Neural progenitor cell (in vitro differentiated cells): ENCODE results near the gene HOXA2. TPM values are rescaled to one million over a fixed set of nuclear protein-coding genes. Genes with fewer than 3 reads are reported as not detected.
A peak's percentile ranks its signal among the peaks of the same experiment; 100 is the strongest.

ENCODE experiments used
- DNase-seq: peaks from one replicate; pipeline ENCODE4 v3.0.0-alpha.2; 2016; ENCODE audit warnings: low spot score
- H2AFZ ChIP-seq: fragments of 200-600 bp; sonication (generic); replicated peaks from 2 replicates; pipeline ENCODE4 v1.6.1; 2016; ENCODE audit warnings: antibody characterized with exemption
- H3F3A ChIP-seq: fragments of 200-600 bp; sonication (generic); 2 replicates; pipeline ENCODE4 v1.6.1; 2016; ENCODE audit warnings: antibody characterized with exemption, low read depth
- H3K27ac ChIP-seq: fragments of 200-600 bp; sonication (generic); 2 replicates; pipeline ENCODE4 v1.5.1; 2016; ENCODE audit warnings: mild to moderate bottlenecking
- H3K27me3 ChIP-seq: fragments of 200-600 bp; sonication (generic); 2 replicates; pipeline ENCODE4 v1.6.1; 2016; ENCODE audit warnings: mild to moderate bottlenecking, moderate library complexity
- H3K36me3 ChIP-seq: fragments of 200-600 bp; sonication (generic); 2 replicates; pipeline ENCODE4 v1.5.1; 2016
- H3K4me1 ChIP-seq: fragments of 200-600 bp; sonication (generic); 2 replicates; pipeline ENCODE4 v1.6.1; 2016; ENCODE audit warnings: mixed run types
- H3K4me2 ChIP-seq: fragments of 200-600 bp; sonication (generic); 2 replicates; pipeline ENCODE4 v1.6.1; 2016
- H3K4me3 ChIP-seq: fragments of 200-600 bp; sonication (generic); 2 replicates; pipeline ENCODE4 v1.5.1; 2016
- H3K79me2 ChIP-seq: fragments of 200-600 bp; sonication (generic); 2 replicates; pipeline ENCODE4 v1.6.1; 2016; ENCODE audit warnings: low read depth
- H3K9ac ChIP-seq: fragments of 200-600 bp; sonication (generic); 2 replicates; pipeline ENCODE4 v1.6.1; 2016
- H3K9me3 ChIP-seq: fragments of 200-600 bp; sonication (generic); 2 replicates; pipeline ENCODE4 v1.5.1; 2016; ENCODE audit warnings: low read depth
- H4K20me1 ChIP-seq: fragments of 200-600 bp; sonication (generic); 2 replicates; pipeline ENCODE4 v1.6.1; 2016; ENCODE audit warnings: low read depth
- H3K27ac Mint-ChIP-seq: 3 replicates; pipeline ENCODE4 v1.8.0; 2021; ENCODE audit warnings: mixed read lengths
- H3K27me3 Mint-ChIP-seq: 2 replicates; pipeline ENCODE4 v1.8.0; 2022; ENCODE audit warnings: low read depth, mild to moderate bottlenecking, inconsistent platforms, moderate library complexity, mixed read lengths; ENCODE audit not compliant: insufficient read depth
- H3K36me3 Mint-ChIP-seq: 3 replicates; pipeline ENCODE4 v1.8.0; 2021; ENCODE audit warnings: mixed read lengths
- H3K4me1 Mint-ChIP-seq: 3 replicates; pipeline ENCODE4 v1.8.0; 2021; ENCODE audit warnings: mixed read lengths
- H3K4me3 Mint-ChIP-seq: 3 replicates; pipeline ENCODE4 v1.8.0; 2021; ENCODE audit warnings: mild to moderate bottlenecking, moderate library complexity, mixed read lengths
- H3K9me3 Mint-ChIP-seq: 3 replicates; pipeline ENCODE4 v1.8.0; 2020; ENCODE audit warnings: mixed read lengths
- CTCF ChIP-seq: fragments of 200-600 bp; sonication (generic); IDR thresholded peaks from 2 replicates; pipeline ENCODE4 v1.5.1; 2017; ENCODE audit warnings: antibody characterized with exemption, mild to moderate bottlenecking
- EZH2 ChIP-seq: fragments of 200-600 bp; sonication (generic); IDR thresholded peaks from 2 replicates; pipeline ENCODE4 v1.6.1; 2017; ENCODE audit warnings: antibody characterized with exemption, mild to moderate bottlenecking, moderate library complexity
- EZH2phosphoT487 ChIP-seq: fragments of 200-600 bp; sonication (generic); IDR thresholded peaks from 2 replicates; pipeline ENCODE4 v1.6.1; 2017; ENCODE audit warnings: antibody characterized with exemption
- total RNA-seq: library from RNA; depleted of rRNA; stranded (reverse); fragments of >200 nt; gene quantifications from 2 replicates; pipeline ENCODE4 v1.2.3, GENCODE V29; 2015; ENCODE audit warnings: low replicate concordance

The HOXA2 gene
- total RNA-seq, 1 donor from 2014 or later, result not detected

- Histone ChIP-seq H3K4me1 (no peaks in the 10 kb centered on the region), H3K9ac (no peak overlapping the region), H3K27ac (no peak overlapping the region), H3F3A (peaks cover 3% of the 10 kb centered on the region), H3K4me3 (no peak overlapping the region), H3K27me3 (peaks cover 96% of the 10 kb centered on the region), H3K9me3 (no peaks in the 10 kb centered on the region), H4K20me1 (peaks cover 15% of the 10 kb centered on the region), H3K4me2 (no peak overlapping the region), H3K79me2 (no peaks in the 10 kb centered on the region), H3K36me3 (no peaks in the 10 kb centered on the region), H2AFZ (no peak overlapping the region)
- peaks cover 59% of the 10 kb centered on the region for H3K27me3 Mint-ChIP-seq
- peaks cover 8% of the 10 kb centered on the region for H3K9me3 Mint-ChIP-seq
- H3K36me3 Mint-ChIP-seq, result no peaks in the 10 kb centered on the region
- H3K27ac Mint-ChIP-seq, result no peak overlapping the region
- no peak overlapping the region for H3K4me3 Mint-ChIP-seq
- H3K4me1 Mint-ChIP-seq, result no peaks in the 10 kb centered on the region
- TF ChIP-seq EZH2 (peak; percentile 56), CTCF (no peak), EZH2phosphoT487 (peak; percentile 71)
- no peak for DNase-seq
Measured at GRCh38 chr7:27088002-27088922, 14.2 kb downstream of the HOXA2 start.

GRCh38 chr7:27083646-27084045 is 18.8 kb downstream of the HOXA2 start:
- Mint-ChIP-seq H3K4me3 (no peak overlapping the region), H3K4me1 (no peaks in the 10 kb centered on the region), H3K9me3 (peaks cover 5% of the 10 kb centered on the region), H3K27me3 (peaks cover 19% of the 10 kb centered on the region), H3K27ac (no peak overlapping the region), H3K36me3 (no peaks in the 10 kb centered on the region)
- Histone ChIP-seq H3K9me3 (no peaks in the 10 kb centered on the region), H3K9ac (no peak overlapping the region), H2AFZ (no peak overlapping the region), H3K4me2 (no peak overlapping the region), H3K27ac (no peak overlapping the region), H3F3A (peaks cover 7% of the 10 kb centered on the region), H3K79me2 (no peaks in the 10 kb centered on the region), H4K20me1 (no peaks in the 10 kb centered on the region), H3K4me1 (peaks cover 8% of the 10 kb centered on the region), H3K36me3 (no peaks in the 10 kb centered on the region), H3K27me3 (peaks cover 59% of the 10 kb centered on the region), H3K4me3 (no peak overlapping the region)
- DNase-seq, result no peak
- TF ChIP-seq CTCF, result no peak
- TF ChIP-seq EZH2phosphoT487, result no peak
- TF ChIP-seq EZH2, result no peak

- no peak for DNase-seq
- Mint-ChIP-seq H3K27ac (no peak overlapping the region), H3K9me3 (peaks cover under 1% of the 10 kb centered on the region), H3K4me3 (no peak overlapping the region), H3K36me3 (no peaks in the 10 kb centered on the region), H3K27me3 (peaks cover 10% of the 10 kb centered on the region), H3K4me1 (no peaks in the 10 kb centered on the region)
- Histone ChIP-seq H4K20me1 (no peaks in the 10 kb centered on the region), H3K9me3 (no peaks in the 10 kb centered on the region), H3K4me2 (no peak overlapping the region), H3K4me1 (peaks cover 8% of the 10 kb centered on the region), H3K36me3 (no peaks in the 10 kb centered on the region), H3K27me3 (peaks cover 45% of the 10 kb centered on the region), H3K9ac (no peak overlapping the region), H3K79me2 (no peaks in the 10 kb centered on the region), H3K27ac (no peak overlapping the region), H3F3A (peaks cover 7% of the 10 kb centered on the region), H3K4me3 (no peak overlapping the region), H2AFZ (no peak overlapping the region)
- no peak for TF ChIP-seq EZH2phosphoT487
- no peak for TF ChIP-seq EZH2
- TF ChIP-seq CTCF, result no peak
Measured at GRCh38 chr7:27082171-27082570, 20.3 kb downstream of the HOXA2 start.
